NCI-H1417 treated with DMSO at 0.1 percent for 48 hours (cell line): ENCODE results near the gene TRAPPC3.

Experiments used
- DNase-seq: peaks from one replicate; lab custom pipeline; 2025; lab: John Stamatoyannopoulos, UW

The TRAPPC3 gene

DNA sequence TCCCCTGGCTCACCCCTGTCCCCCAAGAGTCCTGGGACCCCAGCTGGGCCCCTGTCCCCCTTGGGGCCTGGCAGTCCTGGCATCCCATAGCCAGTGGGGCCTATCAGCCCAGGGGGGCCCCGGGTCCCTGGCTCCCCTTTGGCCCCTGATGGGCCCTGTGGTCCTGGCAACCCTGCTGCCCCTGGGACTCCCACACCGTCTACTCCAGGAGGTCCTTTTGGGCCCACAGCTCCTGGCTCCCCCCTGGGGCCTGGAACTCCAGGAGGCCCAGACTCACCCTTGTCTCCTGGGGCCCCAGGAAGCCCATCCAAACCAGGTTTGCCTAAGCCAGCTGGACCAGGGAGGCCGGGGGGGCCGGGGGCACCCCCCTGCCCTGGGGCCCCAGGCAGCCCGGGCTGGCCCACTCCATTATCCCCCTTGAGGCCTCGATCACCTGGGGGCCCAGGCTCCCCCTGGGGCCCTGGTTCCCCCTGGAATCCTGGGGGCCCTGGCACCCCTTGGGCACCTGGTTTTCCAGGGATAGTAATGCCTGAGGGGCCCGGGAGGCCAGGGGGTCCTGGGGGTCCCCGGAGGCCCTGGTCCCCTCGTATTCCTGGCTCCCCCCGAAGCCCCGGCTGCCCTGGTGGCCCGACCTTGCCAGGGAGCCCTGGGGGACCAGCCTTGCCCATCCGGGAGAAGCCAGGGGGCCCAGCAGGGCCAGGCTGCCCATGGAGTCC lies 50.5 kb downstream of the TRAPPC3 start:
- no peak for DNase-seq

DNA sequence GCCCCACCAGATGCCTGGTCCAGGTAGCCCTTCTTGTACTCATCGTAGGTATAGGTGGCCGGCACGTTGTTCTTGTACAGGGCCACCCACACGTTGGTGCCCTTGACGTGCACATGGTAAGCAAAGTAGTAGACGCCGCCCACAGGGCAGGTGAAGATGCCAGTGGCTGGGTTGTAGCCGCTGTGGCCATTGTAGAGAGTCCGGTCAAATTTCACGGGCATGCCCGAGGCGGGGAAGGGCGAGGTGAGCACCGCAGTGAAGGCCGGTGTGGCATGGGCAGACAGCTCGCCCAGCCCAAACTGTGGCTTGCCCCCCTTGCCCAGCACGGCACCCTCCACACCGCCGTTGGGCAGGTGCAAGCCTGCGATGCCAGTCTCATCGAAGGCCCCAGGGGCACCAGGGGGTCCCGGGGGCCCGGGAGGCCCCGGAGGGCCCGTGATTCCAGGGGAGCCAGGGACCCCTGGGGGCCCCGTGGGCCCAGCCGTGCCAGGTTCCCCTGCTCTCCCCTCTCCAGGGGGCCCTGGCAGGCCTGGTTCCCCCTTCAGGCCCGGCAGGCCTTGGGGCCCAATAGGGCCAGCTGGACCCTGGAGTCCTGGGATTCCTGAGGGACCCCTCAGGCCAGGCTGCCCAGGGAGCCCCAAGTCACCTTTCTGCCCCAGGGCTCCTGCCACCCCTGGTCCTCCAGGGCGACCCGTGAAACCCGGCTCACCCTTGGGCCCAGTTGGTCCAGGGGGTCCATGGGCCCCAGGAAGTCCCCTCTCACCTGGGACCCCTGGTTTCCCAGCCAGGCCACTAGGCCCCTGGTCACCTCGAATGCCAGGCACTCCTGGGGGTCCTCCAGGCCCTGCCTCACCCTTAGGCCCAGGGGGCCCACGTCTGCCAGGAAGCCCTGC lies 51.3 kb downstream of the TRAPPC3 start:
- DNase-seq = no peak

DNA sequence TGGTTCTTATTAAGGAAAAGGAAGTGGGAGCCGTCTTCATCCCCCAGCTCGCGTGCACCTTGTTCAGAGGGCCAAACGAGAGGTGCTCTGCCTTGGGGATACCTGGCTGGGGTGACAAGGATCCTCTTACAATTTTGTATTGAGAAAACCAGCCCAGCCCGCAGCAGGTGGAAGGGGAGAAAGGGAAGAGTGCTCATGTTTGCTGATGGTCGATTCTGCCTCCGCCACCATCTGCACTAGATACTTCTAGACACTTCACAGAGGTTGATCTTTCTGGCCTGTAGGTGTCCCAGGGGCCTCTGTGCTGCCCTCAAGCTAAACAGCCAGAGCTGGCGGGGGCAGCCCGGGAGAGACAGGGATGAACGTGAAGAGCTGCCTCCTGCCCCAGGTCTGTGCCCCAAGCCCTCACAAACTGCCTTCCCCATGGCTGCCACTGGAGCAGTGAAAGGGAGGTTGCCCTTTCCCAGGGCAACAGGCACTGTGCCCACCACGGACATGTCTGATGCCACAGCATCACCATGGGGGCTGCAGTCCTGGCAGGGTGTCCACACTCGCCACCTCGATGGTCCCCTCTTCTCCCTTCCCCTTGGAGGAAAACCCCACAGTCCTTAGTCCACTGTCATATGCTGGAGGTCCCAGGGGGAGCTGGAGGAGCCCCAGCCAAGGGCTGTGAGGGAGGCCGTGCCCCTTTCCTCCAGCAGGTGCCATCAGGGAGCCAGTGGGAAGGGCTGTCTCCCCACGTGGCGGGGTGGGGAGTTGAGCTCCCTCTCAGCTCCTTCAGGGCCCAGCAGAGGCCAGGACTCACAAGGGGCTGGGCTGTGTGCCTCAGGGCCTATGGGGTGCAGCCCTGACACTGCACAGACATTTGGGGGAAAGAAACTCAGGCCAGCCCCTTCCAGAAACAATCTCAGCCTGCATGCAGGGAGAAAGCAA lies 52.5 kb downstream of the TRAPPC3 start:
- no peak for DNase-seq

DNA sequence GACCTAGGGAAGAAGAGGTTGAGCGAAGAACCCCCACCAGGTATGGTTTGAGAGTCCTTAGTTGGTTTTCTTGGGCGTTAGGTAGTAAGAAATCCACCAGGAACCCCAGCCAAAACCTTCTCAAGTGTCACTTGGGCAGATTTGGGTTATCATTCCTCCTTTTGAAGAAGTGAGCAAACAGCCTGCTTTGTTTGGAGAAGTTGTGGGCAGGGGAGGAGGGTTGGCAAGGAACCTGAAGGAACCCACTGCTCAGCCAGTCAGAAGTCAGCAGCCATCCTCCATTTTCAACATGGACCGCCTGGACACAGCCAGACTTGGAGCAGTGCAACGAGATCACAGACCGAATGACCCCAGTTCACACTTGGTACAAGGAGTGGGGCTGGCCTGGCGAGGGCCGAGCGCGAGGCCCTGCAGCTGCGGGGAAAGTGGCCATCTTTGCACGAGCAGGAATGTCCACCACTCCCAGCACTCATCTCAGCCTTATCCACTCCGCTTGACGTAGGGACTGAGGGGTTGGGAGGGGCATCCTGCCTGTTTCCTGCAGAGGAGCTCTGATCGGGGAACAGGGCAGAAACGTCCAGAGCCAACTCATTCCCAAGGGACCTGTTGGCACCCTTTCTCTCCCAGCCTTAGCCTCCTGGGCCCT lies 53.4 kb downstream of the TRAPPC3 start:
- DNase-seq = no peak

DNA sequence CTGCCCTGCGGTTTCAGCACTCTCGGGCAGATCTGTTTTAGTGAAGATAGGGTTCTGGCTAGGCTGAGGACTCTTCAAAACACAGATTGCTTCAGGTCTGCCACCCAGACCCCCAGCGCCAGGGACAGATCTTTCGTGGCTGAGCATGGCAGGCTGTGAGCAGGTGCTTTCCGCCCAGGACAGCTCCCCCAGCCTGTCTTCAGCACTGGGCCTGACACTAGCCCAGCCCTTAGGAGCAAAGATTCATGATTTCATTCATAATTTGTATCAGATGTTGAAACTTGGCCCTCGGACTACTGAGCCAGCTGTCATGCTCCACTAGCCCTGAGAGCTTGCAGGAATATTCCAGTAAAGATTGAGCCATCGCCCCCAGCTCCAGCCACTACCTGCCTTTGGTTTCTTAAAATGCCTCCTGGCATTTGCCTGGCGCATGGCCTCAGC lies 54.6 kb downstream of the TRAPPC3 start:
- DNase-seq = no peak

DNA sequence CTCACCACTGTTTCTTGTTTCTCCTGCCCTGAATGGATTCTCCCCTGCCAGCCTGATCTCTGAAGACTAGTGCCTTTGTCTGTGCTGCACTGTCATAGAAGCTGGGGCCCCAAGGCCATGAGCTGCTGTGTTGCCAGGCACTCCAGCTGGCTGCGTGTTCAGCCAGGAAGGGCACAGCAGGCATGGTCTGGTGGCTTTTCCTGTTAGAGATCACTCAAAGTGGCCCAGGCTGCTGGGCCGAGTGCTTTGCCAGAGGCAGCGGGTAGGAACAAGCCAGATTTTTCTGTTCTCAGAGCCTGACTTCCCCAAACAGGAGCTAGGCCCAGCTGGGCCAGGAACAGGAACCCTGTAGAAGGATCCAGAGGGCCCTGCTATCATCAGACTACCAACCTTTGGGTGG lies 55.4 kb downstream of the TRAPPC3 start:
- no peak for DNase-seq

DNA sequence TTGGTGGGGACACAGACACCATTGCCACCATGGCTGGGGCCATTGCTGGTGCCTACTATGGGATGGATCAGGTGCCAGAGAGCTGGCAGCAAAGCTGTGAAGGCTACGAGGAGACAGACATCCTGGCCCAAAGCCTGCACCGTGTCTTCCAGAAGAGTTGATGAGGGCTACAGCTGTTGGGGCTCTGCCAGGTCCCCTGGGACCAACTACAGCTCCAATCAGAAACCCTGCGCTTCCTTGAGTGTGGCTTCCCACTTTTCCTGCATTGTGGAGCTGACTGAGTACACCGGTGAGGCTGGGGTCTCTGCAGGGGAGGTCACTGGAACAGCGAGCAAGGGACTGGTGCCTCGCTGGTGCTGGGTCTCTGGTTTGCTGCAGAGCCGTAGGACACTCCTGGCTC lies 56.1 kb downstream of the TRAPPC3 start:
- DNase-seq = no peak

DNA sequence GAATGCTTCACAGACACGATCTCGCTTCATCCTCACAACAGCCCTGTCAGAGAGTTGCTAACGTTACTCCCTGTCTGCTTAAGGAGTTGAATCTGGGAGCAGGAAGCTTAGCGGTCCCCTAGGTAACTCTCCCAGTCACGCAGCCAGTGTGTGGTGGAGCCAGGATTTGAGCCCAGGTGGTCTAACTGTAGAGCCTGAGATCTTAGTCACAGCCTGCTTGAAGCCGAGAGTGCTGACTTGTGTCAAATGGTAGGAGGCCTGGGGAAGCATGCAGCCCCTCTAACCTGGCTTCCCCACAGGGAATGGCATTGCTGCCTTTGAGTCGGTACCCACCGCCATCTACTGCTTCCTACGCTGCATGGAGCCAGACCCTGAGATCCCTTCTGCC lies 56.5 kb downstream of the TRAPPC3 start:
- no peak for DNase-seq

DNA sequence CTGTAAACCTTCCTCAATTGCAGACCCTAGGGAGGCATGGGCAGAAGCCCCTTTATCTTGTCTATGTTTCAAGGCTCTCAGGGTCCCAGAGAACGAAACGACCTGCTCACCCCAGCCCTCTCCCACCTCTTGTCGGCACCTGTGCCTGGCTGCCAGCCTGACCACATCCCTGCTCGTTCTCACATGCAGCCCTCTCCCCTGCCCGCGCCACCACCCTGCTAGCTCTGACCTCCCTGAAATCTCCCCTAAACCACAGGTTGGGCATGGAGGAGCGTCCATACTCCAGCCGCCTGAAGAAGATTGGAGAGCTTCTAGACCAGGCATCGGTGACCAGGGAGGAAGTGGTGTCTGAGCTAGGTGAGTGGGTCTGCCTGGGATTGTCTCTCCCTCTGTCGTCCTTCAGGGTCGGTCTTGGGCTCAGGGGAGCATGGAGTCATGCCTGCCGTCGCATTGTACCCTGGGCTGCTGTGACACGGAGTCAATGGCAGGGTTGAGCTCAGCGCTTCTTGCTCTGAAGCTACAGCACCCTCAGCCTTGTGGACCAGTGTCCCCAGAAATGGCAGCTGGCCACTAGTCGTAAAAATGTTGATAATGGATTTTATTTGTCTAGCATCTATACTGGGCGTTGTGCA lies 57.0 kb downstream of the TRAPPC3 start:
- no peak for DNase-seq

DNA sequence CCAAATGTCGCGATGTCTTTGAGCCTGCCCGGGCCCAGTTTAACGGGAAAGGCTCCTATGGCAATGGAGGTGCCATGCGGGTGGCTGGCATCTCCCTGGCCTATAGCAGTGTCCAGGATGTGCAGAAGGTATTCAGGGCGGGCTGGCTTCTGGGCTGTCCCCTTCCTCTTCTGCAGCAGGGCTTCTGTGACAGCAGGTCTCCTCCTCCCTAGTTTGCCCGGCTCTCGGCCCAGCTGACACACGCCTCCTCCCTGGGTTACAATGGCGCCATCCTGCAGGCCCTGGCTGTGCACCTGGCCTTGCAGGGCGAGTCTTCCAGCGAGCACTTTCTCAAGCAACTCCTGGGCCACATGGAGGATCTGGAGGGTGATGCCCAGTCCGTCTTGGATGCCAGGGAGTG lies 57.6 kb downstream of the TRAPPC3 start:
- DNase-seq = no peak

DNA sequence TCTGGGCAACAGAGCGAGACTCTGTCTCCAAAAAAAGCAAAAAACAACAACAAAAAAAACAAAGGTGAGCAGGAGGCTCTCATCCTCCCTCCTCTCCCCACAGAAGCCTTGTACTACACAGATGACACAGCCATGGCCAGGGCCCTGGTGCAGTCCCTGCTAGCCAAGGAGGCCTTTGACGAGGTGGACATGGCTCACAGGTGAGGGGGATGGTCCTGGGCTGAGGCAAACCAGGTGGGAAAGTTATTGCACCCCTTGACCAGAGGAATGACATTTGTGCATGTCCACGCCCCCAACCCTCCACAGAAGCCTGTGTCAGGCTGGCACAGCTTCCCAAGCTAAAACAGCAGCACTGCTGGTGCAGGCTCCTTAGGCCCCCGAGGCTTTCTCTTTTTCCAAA lies 58.1 kb downstream of the TRAPPC3 start:
- no peak for DNase-seq

DNA sequence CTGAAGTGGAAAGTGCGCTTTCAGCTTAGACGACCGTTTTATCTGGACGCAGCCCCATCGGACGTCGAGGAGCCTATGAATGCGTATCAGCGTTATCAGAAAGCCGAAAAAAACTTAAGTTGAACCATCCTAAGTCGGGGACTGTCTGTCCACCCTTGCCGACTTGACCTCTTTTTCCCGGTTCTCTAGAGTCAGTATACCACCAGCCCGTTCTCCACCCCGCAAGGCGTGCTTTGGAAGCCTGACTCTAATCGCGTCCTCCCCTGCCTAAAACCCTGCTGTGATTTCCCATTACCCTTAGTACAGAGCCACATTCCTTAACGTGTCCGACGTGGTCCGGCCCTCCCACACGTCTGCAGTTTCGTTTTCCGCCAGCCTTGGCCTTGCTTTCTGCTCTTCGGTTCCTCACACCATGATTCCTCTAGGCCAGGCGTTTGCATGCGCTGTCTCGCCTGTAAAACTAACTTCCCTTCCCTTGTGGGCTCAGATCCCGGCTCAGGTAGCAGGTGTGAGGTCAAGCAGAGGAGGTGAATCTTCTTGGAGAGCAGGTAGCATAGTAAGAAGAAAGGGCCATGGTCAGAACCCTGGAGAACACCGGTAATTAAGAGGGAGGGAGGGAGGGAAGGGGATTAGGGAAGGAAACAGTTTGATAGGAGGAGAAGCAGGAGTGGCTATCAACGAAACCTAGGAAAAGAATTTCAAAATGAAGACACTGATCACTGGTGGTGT lies 59.7 kb downstream of the TRAPPC3 start:
- no peak for DNase-seq

DNA sequence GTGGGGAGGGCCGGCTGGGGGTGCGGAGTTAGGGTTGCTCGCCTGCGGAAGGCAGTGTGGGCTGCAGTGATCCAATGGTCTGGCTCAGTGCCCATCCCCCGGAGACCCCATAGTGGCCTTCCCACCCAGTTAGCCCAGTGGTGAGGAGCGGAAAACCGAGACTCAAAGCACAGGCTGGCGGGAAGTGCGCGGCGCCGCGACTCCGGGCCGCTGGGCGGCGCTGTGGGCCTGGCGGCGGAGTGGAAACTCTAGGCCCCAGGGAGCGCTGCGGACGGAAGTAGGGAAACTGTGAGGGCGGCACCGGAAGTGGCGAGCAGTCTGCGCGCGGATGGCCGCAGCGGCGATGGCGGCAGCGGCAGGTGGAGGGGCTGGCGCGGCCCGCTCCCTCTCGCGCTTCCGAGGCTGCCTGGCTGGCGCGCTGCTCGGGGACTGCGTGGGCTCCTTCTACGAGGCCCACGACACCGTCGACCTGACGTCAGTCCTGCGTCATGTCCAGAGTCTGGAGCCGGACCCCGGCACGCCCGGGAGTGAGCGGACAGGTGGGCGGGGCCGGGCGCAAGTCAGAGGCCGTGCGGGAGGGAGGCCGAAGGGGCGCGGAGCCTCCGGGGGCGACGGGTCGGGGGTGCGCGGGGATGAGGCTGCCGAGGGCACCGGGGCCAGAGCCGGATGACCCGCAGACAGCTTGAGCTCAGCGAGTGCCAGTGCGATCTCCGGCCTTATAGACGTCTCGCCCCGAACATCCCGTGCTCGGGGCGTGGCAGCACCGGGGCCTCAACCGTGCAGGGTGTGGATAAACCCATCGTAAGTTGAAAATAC lies 60.5 kb downstream of the TRAPPC3 start, which contains the start of gene ADPRS:
Gene ADPRS (plus strand): TSS at position 316 of the 816 bp plus-strand sequence. CDS start 13 bp downstream, at position 329.
- DNase-seq = peak; percentile 29

DNA sequence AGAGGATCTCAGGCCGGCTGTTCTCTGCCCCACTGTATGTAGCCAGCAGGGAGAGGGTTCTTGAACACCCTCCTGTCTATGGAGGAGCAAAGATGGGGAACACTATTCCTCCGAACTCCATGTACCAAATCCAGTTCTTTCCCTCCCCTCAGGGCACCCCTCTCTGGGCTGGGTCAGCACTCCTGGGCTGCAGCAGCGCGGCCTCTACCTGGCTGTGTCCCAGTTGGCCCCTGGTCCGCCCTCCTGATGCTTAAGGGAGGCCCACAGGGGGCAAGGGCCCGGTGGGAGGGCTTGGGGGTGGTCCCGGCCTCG lies 61.1 kb downstream of the TRAPPC3 start:
- no peak for DNase-seq

DNA sequence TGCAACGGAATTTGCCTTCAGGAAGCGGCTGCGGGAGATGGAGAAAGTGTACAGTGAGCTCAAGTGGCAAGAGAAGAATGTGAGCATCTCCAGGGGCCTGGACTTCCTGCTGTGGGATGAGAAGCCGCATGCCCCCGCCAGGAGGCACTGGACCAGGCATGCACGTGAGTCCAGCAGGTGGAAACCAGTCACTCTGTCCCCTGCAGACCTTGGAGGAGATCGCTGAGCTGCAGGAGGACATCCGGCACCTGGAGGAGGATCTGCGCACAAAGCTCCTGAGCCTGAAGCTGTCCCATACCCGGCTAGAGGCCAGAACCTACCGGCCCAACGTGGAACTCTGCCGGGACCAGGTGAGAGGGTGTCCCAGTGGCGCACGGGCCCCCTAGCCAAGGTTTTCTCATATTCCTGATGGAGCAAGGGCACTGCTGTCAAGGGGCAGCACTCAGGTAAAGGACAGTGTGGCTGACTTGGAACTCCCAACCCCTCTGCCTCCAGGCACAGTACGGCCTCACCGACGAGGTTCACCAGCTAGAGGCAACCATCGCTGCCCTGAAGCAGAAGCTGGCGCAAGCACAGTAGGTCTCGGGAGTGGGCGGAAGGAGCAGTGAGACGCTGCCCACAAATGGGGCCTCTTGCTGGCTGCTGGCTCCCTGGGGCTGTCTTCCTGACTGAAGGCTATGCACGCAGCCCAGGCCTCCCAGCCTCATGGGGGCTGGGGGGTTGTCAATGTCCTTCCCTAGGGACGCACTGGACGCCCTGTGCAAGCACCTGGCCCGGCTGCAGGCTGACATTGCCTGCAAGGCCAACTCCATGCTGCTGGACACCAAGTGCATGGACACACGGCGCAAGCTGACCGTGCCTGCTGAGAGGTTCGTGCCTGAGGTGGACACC lies 61.8 kb downstream of the TRAPPC3 start:
- no peak for DNase-seq
